Measurements from ENCODE around the gene VAC14. TPM values are rescaled to one million over a fixed set of nuclear protein-coding genes. Genes with fewer than 3 reads are reported as not detected.
A peak's percentile ranks its signal among the peaks of the same experiment; 100 is the strongest.

VAC14 gene
- polyA plus RNA-seq, 2 of the 4 experiments (the other 2 are of a cell fraction) = 25.3 to 27.0 TPM

DNA sequence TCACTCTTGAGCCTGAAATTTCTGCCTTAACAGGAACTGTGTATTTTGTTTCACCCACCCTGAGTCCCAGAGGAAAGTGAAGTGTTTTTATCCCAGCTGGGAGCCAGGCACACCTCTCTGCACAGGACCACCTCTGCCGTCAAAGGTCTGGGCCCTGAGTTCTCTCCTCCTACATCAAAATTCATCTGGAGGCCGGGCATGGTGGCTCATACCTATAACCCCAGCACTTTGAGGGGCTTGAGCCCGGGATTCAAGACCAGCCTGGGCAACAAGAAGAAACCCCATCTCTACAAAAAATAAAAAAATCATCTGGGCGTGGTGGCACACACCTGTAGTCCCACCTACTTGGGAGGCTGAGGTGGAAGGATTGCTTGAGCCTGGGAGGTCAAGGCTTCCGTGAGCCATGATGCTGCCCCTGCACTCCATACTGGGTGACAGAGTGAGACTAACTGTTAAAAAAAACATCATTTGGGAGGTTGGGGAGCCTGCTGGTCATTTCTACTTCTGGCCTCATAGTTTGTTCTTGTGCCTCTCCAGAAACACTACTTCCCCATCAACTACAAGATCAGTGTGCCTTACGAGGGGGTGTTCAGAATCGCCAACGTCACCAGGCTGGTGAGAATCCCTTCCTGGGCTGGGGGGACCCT lies 144.8 kb downstream of the VAC14 start:
- ChIA-PET CTCF (interaction anchor here (3.6 to 6.2 kb wide), 2 partner anchors 23 to 287 kb away, joined by 19 to 42 read pairs; no protein-coding TSS in a partner anchor), POLR2A (no interaction called here)
- H3K4me2 ChIP-seq = no peak overlapping the region
- H3K4me1 ChIP-seq = no peaks in the 10 kb centered on the region; the same call in 2 of the 3 replicates
- H3K9me3 ChIP-seq = no peaks in the 10 kb centered on the region
- ATAC-seq (no peak), DNase-seq (ENCODE audit: low read depth in 1 of 2, low spot score in 1 of 2) (no peak), FAIRE-seq (no peak)
- no peak overlapping the region for H3K4me3 ChIP-seq
- WGBS (ENCODE audit: missing lambda C conversion rate) = 74% methylated on average over 8 of the region's 8 CpGs
- TF ChIP-seq RARB (CRISPR knock-in tag; IDR thresholded peaks at IDR 0.05) (no peak), KDM1A (IDR thresholded peaks at IDR 0.05; ENCODE audit: low read depth) (no peak), SREBF2 (IDR thresholded peaks at IDR 0.05) (no peak), CHD2 (IDR thresholded peaks at IDR 0.05; ENCODE audit: low read length, partially characterized antibody) (no peak), BHLHE40 (IDR thresholded peaks at IDR 0.05; ENCODE audit: low read depth, low read length) (no peak), JUNB (IDR thresholded peaks at IDR 0.05) (no peak), ESRRA (IDR thresholded peaks at IDR 0.05; ENCODE audit: borderline replicate concordance, low read length) (no peak), NFE2L2 (conservative IDR thresholded peaks at IDR 0.05; ENCODE audit: low read length) (no peak), NPAS2 (CRISPR knock-in tag; IDR thresholded peaks at IDR 0.05; ENCODE audit: borderline replicate concordance) (no peak), HDAC2 (IDR thresholded peaks at IDR 0.05) (no peak), EHF (CRISPR knock-in tag; IDR thresholded peaks at IDR 0.05) (no peak), RAD21 (conservative IDR thresholded peaks at IDR 0.05 in 1 of 2, IDR thresholded peaks at IDR 0.05 in 1 of 2) (no peak)
- TF ChIP-seq, protein P1, sequence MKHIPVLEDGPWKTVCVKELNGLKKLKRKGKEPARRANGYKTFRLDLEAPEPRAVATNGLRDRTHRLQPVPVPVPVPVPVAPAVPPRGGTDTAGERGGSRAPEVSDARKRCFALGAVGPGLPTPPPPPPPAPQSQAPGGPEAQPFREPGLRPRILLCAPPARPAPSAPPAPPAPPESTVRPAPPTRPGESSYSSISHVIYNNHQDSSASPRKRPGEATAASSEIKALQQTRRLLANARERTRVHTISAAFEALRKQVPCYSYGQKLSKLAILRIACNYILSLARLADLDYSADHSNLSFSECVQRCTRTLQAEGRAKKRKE (CRISPR knock-in tag; IDR thresholded peaks at IDR 0.05; ENCODE audit: low read depth) = no peak
- TF ChIP-seq, protein P2, sequence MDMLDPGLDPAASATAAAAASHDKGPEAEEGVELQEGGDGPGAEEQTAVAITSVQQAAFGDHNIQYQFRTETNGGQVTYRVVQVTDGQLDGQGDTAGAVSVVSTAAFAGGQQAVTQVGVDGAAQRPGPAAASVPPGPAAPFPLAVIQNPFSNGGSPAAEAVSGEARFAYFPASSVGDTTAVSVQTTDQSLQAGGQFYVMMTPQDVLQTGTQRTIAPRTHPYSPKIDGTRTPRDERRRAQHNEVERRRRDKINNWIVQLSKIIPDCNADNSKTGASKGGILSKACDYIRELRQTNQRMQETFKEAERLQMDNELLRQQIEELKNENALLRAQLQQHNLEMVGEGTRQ (IDR thresholded peaks at IDR 0.05) = no peak
- H3K27ac ChIP-seq = no peak overlapping the region

- ChIA-PET CTCF (interaction anchor here (0.6 to 6.2 kb wide), 61 partner anchors 8 to 1258 kb away, joined by 3 to 52 read pairs (median 4); partner anchors contain the start of genes CALB2, COG4 and SF3B3), POLR2A (interaction anchor here (1.5 to 1.9 kb wide), 2 partner anchors 125 to 273 kb away, joined by 3 to 9 read pairs; no protein-coding TSS in a partner anchor)
- TF ChIP-seq JUNB (IDR thresholded peaks at IDR 0.05) (no peak), RAD21 (conservative IDR thresholded peaks at IDR 0.05 in 1 of 2, IDR thresholded peaks at IDR 0.05 in 1 of 2) (peak; percentile 92 to 97), SMC3 (IDR thresholded peaks at IDR 0.05) (peak; percentile 77), RARB (CRISPR knock-in tag; IDR thresholded peaks at IDR 0.05) (no peak), ESRRA (IDR thresholded peaks at IDR 0.05; ENCODE audit: borderline replicate concordance, low read length) (no peak), EP300 (IDR thresholded peaks at IDR 0.05) (no peak), HOXB5 (CRISPR knock-in tag; IDR thresholded peaks at IDR 0.05) (no peak), POLR2A (IDR thresholded peaks at IDR 0.05; ENCODE audit: low read length) (no peak), CTCF (IDR thresholded peaks at IDR 0.05) (peak; percentile 94), CHD4 (IDR thresholded peaks at IDR 0.05; ENCODE audit: borderline replicate concordance) (no peak)
- TF ChIP-seq, protein P3, sequence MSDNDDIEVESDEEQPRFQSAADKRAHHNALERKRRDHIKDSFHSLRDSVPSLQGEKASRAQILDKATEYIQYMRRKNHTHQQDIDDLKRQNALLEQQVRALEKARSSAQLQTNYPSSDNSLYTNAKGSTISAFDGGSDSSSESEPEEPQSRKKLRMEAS (IDR thresholded peaks at IDR 0.05) = peak; percentile 58
- DNase-seq (ENCODE audit: low read depth in 1 of 2, low spot score in 1 of 2) (peak; percentile 41 to 78), FAIRE-seq (peak; percentile 100), ATAC-seq (peak; percentile 80 to 85)
- Histone ChIP-seq H3K4me2 (peak overlapping the region; percentile 82), H3K27ac (peak overlapping the region; percentile 57 to 73; a peak in 5 of 6 replicates), H3K4me1 (no peaks in the 10 kb centered on the region; the same call in 2 of the 3 replicates), H3K9me3 (no peaks in the 10 kb centered on the region), H3K4me3 (peak overlapping the region; percentile 29; the same call in 2 of the 3 replicates)
- 42% methylated on average over 35 of the region's 35 CpGs for WGBS (ENCODE audit: missing lambda C conversion rate)
Measured at GRCh38 chr16:70653809-70654771, 146.9 kb downstream of the VAC14 start.

Data from A549 (cell line).